Stimulated activated naive B cell treated with anti-CD40 and anti-IgM and Interleukin-4, amounts not matched to agents 10 μg/mL and 1 μg/mL and 100 μg/mL, for 72 hours (primary cell): ENCODE results near the gene TMEM140.
"Not testable (repeated sequence)": the region's sequence is repeated elsewhere in the genome, so short reads cannot be mapped to it uniquely, and the experiment has no call there.

Experiments used
- ATAC-seq, 2 donors: fragments of 150-1000 bp; cut with Tn5 transposase; replicated peaks; 2 replicates each; pipeline ENCODE4 v1.10.0; 2021; ENCODE audit warnings: moderate library complexity in 1 of 2
- DNase-seq: peaks from one replicate; pipeline ENCODE4 v3.0.0; 2021
- H3K27ac Mint-ChIP-seq: one replicate; pipeline ENCODE4 v1.8.0; 2022; ENCODE audit warnings: mild to moderate bottlenecking, mixed read lengths
- H3K27me3 Mint-ChIP-seq, 2 donors: one replicate each; pipeline ENCODE4 v1.8.0; 2022; ENCODE audit warnings: mixed read lengths in 2 of 2
- H3K36me3 Mint-ChIP-seq, 2 donors: one replicate each; pipeline ENCODE4 v1.8.0; 2022; ENCODE audit warnings: mixed read lengths in 2 of 2, mild to moderate bottlenecking in 1 of 2
- H3K4me1 Mint-ChIP-seq, 2 donors: one replicate each; pipeline ENCODE4 v1.8.0; 2022; ENCODE audit warnings: mixed read lengths in 2 of 2, mild to moderate bottlenecking in 1 of 2
- H3K4me3 Mint-ChIP-seq, 2 donors: one replicate each; pipeline ENCODE4 v1.8.0; 2022; ENCODE audit warnings: mild to moderate bottlenecking in 2 of 2, mixed read lengths in 2 of 2, moderate library complexity in 1 of 2
- H3K9me3 Mint-ChIP-seq, 2 donors: one replicate each; pipeline ENCODE4 v1.8.0; 2022; ENCODE audit warnings: mixed read lengths in 2 of 2, mild to moderate bottlenecking in 1 of 2

TMEM140 gene

DNA sequence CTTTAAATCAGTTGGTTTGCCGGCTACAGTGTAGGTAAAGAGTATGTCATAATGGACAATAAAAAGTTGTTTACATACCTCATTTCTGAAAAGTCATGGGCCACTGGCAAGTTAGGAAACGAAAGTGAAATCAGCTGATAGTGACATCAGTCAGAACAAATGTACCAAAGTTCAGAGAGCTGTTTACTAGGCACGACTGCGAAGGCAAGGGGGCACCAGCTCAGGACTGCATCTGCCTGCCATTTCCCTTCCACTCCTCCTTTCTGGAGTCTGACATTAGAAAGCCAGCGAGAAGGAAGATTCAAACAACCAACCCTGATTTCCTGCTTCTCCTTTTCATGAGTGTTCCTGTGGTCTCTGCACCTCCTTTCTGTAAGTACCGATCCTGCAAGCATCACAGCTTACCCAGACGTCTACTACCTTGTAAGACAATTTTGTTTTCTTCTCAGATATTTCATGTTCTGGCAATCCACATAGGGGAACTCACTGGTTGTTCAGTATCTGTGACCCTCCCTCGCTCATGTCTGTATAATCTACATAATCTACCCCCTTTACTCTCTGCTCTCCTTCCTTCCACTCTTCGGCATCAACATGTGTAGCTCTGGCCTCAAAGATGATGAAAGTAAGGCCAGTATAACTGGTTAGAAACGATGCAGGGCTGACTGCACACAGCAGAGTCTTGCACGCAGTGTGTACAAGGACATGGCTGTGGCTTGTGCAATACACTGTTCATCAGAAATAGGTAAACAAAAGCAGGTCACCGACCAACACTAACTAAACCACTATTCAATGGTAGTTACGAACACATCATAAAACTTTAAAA lies at the start of gene TMEM140:
TMEM140 (plus strand) TSS at position 174 of the 823 bp plus-strand sequence. CDS start 16,370 bp downstream, outside the sequence.
- peaks cover 14 to 16% of the 10 kb centered on the region in 2 donors for H3K36me3 Mint-ChIP-seq
- DNase-seq: peak; percentile 60
- peak; percentile 81 to 82 for ATAC-seq
- no peaks in the 10 kb centered on the region for H3K27me3 Mint-ChIP-seq
- H3K9me3 Mint-ChIP-seq: peaks cover 4 to 5% of the 10 kb centered on the region in 2 donors
- H3K4me1 Mint-ChIP-seq: peaks cover 41 to 78% of the 10 kb centered on the region in 2 donors
- H3K4me3 Mint-ChIP-seq: peak within 1 kb of the TSS; percentile 86
- H3K27ac Mint-ChIP-seq: peak within 1 kb of the TSS; percentile 92

DNA sequence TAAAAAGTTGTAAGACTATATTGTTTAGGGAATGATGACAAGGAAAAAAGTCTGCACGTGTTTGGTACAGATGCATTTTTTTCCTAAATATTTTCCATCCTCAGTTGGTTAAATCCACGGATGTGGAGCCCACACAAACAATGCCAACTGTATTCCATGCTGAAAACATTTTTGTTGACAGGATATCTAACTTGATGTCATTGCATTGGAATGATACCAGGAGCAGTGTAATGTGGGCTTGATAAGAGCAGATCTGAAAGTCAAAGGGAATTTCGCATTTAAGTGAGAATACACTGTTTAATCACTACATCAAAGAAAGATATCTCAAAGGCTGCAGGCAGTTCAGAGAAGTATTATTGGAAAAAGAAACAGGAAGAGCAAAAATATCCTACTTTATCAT lies 49.5 kb upstream of the TMEM140 start:
- DNase-seq (no peak), ATAC-seq (no peak)
- H3K27me3 Mint-ChIP-seq: no peaks in the 10 kb centered on the region
- peaks cover 3 to 16% of the 10 kb centered on the region in 2 donors for H3K4me1 Mint-ChIP-seq
- H3K36me3 Mint-ChIP-seq: peaks cover 2 to 4% of the 10 kb centered on the region in 2 donors
- no peak overlapping the region for H3K4me3 Mint-ChIP-seq
- H3K27ac Mint-ChIP-seq: no peak overlapping the region
- peaks cover 3 to 5% of the 10 kb centered on the region in 2 donors for H3K9me3 Mint-ChIP-seq

DNA sequence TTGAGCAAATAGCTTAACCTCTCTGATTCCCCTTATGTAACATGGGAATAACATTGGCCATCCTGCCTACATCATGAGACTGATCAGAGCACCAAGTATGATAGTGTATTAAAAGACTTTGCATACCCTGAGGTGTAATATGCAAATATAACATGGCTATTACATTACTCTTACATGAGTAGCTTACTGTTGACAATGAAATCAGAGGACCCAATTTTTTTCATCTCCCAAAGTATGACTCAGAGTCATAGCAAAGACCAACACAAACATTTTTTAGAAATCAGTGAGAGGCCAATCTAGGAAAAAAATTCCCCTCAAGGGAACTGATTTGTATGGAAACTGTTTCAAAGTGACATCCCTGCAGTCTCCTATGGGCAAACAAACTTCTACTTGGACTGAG lies 47.0 kb upstream of the TMEM140 start:
- Mint-ChIP-seq H3K27ac (no peak overlapping the region), H3K27me3 (no peaks in the 10 kb centered on the region), H3K4me1 (peaks cover 1 to 3% of the 10 kb centered on the region in 2 donors), H3K36me3 (peaks cover 2 to 4% of the 10 kb centered on the region in 2 donors), H3K4me3 (no peak overlapping the region), H3K9me3 (peaks cover 7 to 9% of the 10 kb centered on the region in 2 donors)
- ATAC-seq (no peak), DNase-seq (no peak)

DNA sequence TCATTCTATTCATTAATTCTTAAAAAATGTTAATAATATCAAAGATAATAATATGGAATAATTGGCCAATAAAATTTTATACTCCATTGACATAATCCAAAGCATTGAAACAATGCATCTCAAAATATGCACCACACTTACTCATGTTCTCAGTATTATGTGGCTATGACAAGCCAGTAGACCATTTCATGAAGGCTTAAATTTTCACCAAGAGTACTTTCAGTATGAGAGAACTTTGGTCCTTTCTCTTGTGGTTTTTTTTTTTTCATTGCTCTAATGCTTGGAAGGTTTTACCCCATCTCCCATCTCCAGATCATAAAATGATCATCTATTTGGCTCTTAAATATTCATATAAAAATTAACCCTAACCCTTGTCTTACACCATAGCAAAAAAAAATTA lies 45.5 kb upstream of the TMEM140 start:
- no peak for DNase-seq
- H3K27ac Mint-ChIP-seq: no peak overlapping the region
- peaks cover under 1 to 7% of the 10 kb centered on the region in 2 donors for H3K36me3 Mint-ChIP-seq
- peak; percentile 90 to 95 for ATAC-seq
- no peak overlapping the region for H3K4me3 Mint-ChIP-seq
- no peaks in the 10 kb centered on the region for H3K4me1 Mint-ChIP-seq
- peaks cover 10 to 11% of the 10 kb centered on the region in 2 donors for H3K9me3 Mint-ChIP-seq
- no peaks in the 10 kb centered on the region for H3K27me3 Mint-ChIP-seq

DNA sequence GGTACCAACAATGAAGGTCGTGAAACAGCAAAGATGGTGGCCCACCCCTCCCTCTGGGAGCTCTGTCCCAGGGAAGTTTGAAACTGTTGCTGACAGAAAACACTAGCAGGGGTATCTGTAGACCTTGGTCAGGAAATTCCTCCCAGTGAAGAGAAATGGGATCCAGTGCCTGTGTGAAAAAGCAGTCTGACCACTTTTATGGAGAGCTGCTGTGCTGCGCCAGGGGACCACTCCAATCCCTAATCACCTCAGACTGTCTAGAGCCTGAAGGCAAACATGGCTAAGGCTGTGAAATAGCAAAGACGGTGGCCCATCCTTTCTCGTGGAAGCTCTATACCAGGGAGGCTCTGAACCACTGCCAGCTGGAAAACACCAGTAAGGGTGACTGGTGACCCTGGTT lies 38.3 kb upstream of the TMEM140 start:
- H3K4me1 Mint-ChIP-seq: no peaks in the 10 kb centered on the region
- peaks cover 15 to 18% of the 10 kb centered on the region in 2 donors for H3K36me3 Mint-ChIP-seq
- H3K27ac Mint-ChIP-seq: no peak overlapping the region
- ATAC-seq (no peak), DNase-seq (no peak)
- H3K9me3 Mint-ChIP-seq: peaks cover 5 to 8% of the 10 kb centered on the region in 2 donors
- H3K27me3 Mint-ChIP-seq: no peaks in the 10 kb centered on the region
- H3K4me3 Mint-ChIP-seq: no peak overlapping the region

DNA sequence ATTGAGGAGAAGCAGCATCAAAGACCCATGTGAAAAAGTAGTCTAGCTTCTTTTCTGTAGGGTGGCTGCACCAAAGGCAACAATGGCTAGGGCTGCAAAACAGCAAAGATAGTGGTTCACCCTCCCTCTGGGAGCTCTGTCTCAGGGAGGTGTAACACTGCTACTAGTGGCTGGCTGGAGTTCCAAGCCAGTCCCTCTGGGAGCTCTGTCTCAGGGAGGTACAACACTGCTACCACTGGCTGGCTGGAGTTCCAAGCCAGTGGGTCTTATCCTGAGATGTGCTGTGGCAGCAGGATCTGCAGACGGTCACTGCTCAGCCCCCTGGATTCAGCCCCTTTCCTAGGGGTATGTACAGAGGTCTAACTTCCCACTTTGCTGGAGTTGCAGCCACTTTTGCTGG lies 37.9 kb upstream of the TMEM140 start:
- Mint-ChIP-seq H3K36me3 (peaks cover 17 to 20% of the 10 kb centered on the region in 2 donors), H3K27ac (no peak overlapping the region), H3K27me3 (no peaks in the 10 kb centered on the region), H3K4me3 (no peak overlapping the region), H3K4me1 (no peaks in the 10 kb centered on the region), H3K9me3 (peaks cover 5% of the 10 kb centered on the region in 2 donors)
- ATAC-seq (no peak), DNase-seq (no peak)

DNA sequence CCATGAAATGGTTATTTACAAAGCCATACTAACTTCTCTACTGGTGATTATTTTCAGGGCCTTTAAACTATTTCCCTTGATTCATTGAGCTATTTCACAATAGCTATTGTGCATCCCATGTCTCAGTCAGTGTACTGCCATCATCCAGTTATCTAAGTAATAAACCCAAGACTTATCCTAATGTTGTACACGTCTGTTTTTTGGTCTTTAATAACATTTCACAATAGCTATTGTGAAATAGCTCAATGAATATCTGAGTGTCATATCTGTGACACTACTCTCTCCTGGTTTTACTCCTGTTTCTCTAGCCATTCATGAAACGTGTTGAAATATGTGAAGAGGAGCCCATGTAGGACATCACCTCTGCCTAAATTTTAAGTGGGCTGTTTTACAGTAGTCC lies 36.5 kb upstream of the TMEM140 start:
- Mint-ChIP-seq H3K27ac (no peak overlapping the region), H3K4me3 (no peak overlapping the region), H3K4me1 (no peaks in the 10 kb centered on the region), H3K36me3 (peaks cover 17 to 24% of the 10 kb centered on the region in 2 donors), H3K9me3 (peaks cover 0 to 1% of the 10 kb centered on the region in 2 donors), H3K27me3 (no peaks in the 10 kb centered on the region)
- no peak for DNase-seq
- no peak for ATAC-seq

DNA sequence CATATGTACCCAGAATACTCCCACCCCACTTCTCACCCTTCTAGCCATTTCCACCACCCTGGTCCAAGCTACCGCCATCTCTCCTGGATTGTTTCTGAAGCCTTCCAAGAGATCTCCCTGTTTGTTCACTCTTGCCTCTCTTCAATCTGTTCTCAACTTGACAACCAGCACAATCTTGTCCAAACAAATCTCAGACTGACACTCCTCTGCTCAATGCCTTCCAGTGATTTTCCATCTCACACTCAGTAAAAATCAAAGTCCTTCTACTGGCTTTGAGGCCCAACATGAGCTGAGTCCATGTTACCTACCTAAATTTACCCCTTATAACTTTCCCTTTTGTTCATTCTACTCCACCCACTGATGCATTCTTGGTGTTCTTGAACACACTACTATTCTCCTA lies 33.2 kb upstream of the TMEM140 start:
- no peak for DNase-seq
- Mint-ChIP-seq H3K36me3 (peaks cover 4 to 18% of the 10 kb centered on the region in 2 donors), H3K4me3 (no peak overlapping the region), H3K27ac (no peak overlapping the region), H3K4me1 (no peaks in the 10 kb centered on the region), H3K27me3 (no peaks in the 10 kb centered on the region), H3K9me3 (no peaks in the 10 kb centered on the region)
- no peak for ATAC-seq

DNA sequence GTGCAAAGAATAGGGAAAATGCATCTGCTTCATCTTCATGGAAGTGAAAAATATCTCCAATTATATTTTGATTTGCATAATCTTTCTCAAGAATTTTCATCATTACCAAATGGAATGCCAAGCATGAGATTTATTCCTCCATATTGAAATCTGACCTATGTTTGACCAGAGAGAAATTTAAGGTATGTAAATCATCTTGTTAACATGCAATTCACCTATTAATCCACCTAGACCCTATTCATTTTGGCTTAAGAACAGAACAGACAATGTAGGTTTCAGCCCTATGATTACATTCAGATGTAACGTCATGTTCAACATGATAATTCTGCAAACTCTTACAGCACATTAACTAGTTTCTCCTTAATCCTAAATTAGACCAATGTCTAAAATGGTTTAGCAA lies 30.8 kb upstream of the TMEM140 start:
- H3K4me1 Mint-ChIP-seq: no peaks in the 10 kb centered on the region
- no peak for DNase-seq
- H3K4me3 Mint-ChIP-seq: no peak overlapping the region

DNA sequence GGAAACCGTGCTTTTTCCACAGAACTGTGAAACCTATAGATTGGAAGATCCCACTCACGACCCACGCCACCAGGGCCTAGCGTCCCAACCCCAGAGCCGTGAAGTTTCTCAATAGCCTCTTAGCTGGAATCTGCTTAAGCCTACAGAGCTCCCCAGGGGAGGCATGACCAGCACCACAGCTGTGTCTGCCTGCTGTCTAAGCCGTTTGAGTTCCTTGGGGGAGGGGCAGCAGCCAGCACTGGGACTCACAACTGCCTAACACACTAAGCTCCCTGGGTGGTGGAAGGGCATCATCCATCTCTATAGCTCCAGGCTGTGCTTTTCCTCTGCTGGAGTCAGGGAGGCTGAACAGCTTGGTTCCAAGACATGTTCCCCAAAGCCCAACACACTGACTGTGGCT lies 26.0 kb upstream of the TMEM140 start:
- ATAC-seq (no peak), DNase-seq (no peak)
- H3K9me3 Mint-ChIP-seq: peaks cover 7 to 10% of the 10 kb centered on the region in 2 donors
- peaks cover 14 to 35% of the 10 kb centered on the region in 2 donors for H3K36me3 Mint-ChIP-seq
- H3K4me1 Mint-ChIP-seq: peaks cover 0 to 2% of the 10 kb centered on the region in 2 donors
- peaks cover 0 to 4% of the 10 kb centered on the region in 2 donors for H3K27me3 Mint-ChIP-seq
- no peak overlapping the region for H3K4me3 Mint-ChIP-seq
- H3K27ac Mint-ChIP-seq: no peak overlapping the region

More for the DNA sequence above, 30.8 kb upstream of the TMEM140 start:
- no peak overlapping the region for H3K27ac Mint-ChIP-seq
- H3K36me3 Mint-ChIP-seq: peaks cover 10 to 28% of the 10 kb centered on the region in 2 donors
- no peaks in the 10 kb centered on the region for H3K27me3 Mint-ChIP-seq
- ATAC-seq: no peak
- H3K9me3 Mint-ChIP-seq: peaks cover 6 to 10% of the 10 kb centered on the region in 2 donors

DNA sequence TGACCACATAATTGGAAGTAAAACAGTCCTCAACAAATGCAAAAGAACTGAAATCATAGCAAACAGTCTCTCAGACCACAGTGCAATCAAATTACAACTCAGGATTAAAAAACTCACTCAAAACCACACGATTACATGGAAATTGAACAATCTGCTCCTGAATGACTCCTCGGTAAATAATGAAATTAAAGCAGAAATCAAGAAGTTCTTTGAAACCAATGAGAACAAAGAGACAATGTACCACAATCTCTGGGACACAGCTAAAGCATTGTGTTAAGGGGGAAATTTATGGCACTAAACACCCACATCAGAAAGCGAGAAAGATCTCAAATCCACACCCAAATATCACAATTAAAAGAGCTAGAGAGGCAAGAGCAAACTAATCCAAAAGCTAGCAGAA lies 23.2 kb upstream of the TMEM140 start:
- H3K4me1 Mint-ChIP-seq, H3K27ac Mint-ChIP-seq, H3K27me3 Mint-ChIP-seq, H3K9me3 Mint-ChIP-seq, ATAC-seq, DNase-seq, H3K4me3 Mint-ChIP-seq: not testable (repeated sequence)
- H3K36me3 Mint-ChIP-seq: peaks cover 14 to 27% of the 10 kb centered on the region in 2 donors

DNA sequence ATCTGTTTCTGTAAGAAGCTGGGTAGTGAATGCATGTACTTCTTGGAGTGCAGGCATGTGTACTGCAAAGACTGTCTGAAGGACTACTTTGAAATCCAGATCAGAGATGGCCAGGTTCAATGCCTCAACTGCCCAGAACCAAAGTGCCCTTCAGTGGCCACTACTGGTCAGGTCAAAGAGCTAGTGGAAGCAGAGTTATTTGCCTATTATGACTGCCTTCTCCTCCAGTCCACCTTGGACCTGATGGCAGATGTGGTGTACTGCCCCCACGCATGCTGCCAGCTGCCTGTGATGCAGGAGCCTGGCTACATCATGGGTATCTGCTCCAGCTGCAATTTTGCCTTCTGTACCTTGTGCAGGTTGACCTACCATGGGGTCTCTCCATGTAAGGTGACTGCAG lies 18.9 kb upstream of the TMEM140 start:
- Mint-ChIP-seq H3K36me3 (peaks cover 11 to 25% of the 10 kb centered on the region in 2 donors), H3K27me3 (no peaks in the 10 kb centered on the region), H3K27ac (no peak overlapping the region), H3K9me3 (peaks cover 3 to 8% of the 10 kb centered on the region in 2 donors), H3K4me3 (no peak overlapping the region), H3K4me1 (peaks cover 0 to 2% of the 10 kb centered on the region in 2 donors)
- ATAC-seq (no peak), DNase-seq (no peak)

DNA sequence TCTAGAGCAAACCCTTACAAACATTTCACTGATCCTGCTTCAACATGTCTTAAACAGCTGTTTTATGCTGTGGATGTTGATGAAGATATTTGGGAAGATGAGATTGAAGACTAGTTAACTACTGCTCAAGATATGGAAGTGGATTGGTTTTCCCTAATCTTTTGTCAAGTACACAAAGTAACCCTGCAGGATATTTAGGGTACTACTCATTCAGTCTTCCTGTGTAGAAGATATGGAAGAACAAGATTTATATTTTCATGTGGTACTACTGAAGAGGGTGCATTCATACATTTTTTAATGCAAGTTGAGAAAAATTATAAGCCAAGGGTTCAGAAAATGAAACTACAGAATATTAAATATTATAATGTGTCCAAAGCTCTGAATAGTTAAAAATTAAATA lies 18.3 kb upstream of the TMEM140 start:
- H3K9me3 Mint-ChIP-seq: peaks cover 3 to 8% of the 10 kb centered on the region in 2 donors
- no peak overlapping the region for H3K4me3 Mint-ChIP-seq
- H3K27ac Mint-ChIP-seq: no peak overlapping the region
- H3K36me3 Mint-ChIP-seq: peaks cover 9 to 25% of the 10 kb centered on the region in 2 donors
- no peaks in the 10 kb centered on the region for H3K27me3 Mint-ChIP-seq
- DNase-seq (no peak), ATAC-seq (no peak)
- H3K4me1 Mint-ChIP-seq: peaks cover 0 to 2% of the 10 kb centered on the region in 2 donors

DNA sequence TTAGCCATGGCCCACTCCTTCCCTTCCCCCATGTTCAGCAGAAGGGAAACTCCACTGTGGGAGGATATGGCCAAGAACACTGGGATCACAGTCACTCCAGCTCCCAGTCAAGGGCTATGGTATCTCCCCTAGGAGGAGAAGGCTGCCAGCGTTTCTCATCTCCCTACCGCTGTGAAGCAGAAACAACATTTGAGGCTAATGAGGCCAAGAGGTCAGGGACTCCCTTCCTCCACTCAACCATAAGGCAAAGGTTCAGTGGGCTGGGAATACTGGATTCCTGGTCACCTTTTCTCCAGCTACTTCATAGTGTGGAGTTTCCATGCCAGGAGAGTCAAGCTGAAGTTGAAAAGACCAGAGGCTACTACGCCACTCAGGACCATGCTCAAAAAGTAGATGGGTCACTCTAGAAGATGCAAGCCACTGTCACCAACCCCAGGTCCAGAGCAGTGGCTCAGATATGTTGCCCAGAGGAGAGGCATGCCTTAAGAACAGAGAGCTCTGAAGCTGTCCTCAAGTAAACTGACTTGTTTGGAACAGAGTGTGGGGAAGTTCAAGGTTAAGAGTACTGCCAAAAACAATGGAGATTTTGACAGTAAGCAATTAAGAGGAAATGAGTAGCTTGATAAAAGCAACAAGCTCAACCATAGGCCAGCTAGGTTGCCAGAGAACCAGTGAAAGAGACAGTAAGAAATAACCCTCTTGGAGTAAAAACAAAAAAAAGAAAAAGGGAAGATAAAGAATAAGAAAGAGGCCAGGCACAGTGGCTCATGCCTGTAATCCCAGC lies 3.8 kb upstream of the TMEM140 start:
- Mint-ChIP-seq H3K4me3 (no peak overlapping the region), H3K27ac (no peak overlapping the region), H3K27me3 (no peaks in the 10 kb centered on the region), H3K36me3 (peaks cover 0 to 4% of the 10 kb centered on the region in 2 donors), H3K4me1 (peaks cover 15 to 39% of the 10 kb centered on the region in 2 donors), H3K9me3 (peaks cover 0 to 3% of the 10 kb centered on the region in 2 donors)
- ATAC-seq (no peak), DNase-seq (no peak)
